Measurements from ENCODE around the gene TFCP2L1.

TFCP2L1 gene

DNA sequence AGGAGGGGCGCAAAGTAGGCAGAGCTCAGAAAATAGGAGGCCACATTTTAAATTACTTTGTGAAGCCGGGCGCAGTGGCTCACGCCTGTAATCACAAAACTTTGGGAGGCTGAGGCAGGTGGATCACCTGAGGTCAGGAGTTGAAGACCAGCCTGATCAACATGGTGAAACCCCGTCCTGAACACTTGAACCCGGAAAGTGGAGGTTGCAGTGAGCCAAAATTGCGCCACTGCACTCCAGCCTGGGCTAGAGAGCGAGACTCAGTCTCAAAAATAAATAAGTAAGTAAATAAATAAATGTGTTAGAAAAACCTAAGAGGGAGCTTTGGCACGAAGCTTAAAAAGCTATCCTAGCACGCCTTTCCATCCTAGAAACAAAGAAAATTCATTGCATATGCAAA is 105.5 kb downstream of the TFCP2L1 start:
- ChIA-PET CTCF (no interaction called here), POLR2A (no interaction called here)
- TF ChIP-seq, protein P1, sequence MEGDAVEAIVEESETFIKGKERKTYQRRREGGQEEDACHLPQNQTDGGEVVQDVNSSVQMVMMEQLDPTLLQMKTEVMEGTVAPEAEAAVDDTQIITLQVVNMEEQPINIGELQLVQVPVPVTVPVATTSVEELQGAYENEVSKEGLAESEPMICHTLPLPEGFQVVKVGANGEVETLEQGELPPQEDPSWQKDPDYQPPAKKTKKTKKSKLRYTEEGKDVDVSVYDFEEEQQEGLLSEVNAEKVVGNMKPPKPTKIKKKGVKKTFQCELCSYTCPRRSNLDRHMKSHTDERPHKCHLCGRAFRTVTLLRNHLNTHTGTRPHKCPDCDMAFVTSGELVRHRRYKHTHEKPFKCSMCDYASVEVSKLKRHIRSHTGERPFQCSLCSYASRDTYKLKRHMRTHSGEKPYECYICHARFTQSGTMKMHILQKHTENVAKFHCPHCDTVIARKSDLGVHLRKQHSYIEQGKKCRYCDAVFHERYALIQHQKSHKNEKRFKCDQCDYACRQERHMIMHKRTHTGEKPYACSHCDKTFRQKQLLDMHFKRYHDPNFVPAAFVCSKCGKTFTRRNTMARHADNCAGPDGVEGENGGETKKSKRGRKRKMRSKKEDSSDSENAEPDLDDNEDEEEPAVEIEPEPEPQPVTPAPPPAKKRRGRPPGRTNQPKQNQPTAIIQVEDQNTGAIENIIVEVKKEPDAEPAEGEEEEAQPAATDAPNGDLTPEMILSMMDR (IDR thresholded peaks at IDR 0.05; ENCODE audit: insufficient read depth, low read length, missing control alignments), result no peak
- no peak for DNase-seq (ENCODE audit: low read depth, low spot score)
- no peak overlapping the region for H3K4me3 ChIP-seq (ENCODE audit: low read depth, low read length)

DNA sequence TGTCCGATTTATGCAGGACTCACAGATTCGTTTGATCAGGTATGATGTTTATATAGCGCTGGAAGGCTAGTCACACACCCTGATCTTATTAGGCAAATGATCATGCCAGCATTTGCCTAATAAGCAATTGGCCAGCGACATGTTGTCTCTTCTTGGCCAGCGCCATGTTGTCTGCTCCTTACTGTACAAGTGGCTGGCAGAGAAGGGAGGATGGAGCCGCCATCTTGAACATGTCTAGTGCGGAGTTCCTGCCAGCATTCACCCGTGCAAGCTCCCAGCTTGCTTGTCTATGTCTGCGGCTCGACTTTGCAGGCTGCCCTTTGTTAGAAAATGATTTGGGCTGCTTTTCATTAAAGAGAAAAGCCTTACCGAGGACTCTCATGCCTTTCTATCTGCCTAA is 106.3 kb downstream of the TFCP2L1 start:
- ChIA-PET POLR2A (no interaction called here), CTCF (no interaction called here)

DNA sequence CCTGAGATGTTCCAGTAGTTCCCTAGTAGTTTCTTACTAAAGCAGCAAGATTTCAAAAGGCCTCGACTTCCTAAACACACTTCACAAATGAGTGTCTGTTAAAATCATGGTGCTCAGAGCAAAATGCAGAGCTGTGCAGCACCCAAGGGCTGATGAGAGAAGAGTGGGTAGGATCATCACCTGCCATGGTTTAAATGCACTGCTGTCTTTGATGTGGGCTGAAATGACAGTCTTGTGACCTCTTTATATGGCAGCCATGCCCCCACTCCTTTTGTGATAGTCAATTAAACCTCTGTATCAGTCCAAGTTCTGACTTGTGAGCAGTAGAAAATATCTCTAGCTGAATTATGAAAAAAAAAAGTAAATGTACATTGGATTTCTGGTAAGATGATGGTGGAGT is 107.1 kb downstream of the TFCP2L1 start:
- TF ChIP-seq, protein P1 (IDR thresholded peaks at IDR 0.05; ENCODE audit: insufficient read depth, low read length, missing control alignments), result no peak
- ChIA-PET CTCF (interaction anchor here (1.3 kb wide), 1 partner anchor 11 kb away, joined by 3 read pairs; no protein-coding TSS in a partner anchor), POLR2A (no interaction called here)
- H3K4me3 ChIP-seq (ENCODE audit: low read depth, low read length), result no peak overlapping the region
- DNase-seq (ENCODE audit: low read depth, low spot score), result no peak

More for the DNA sequence above, 106.3 kb downstream of the TFCP2L1 start:
- no peak for DNase-seq (ENCODE audit: low read depth, low spot score)
- TF ChIP-seq, protein P1 (IDR thresholded peaks at IDR 0.05; ENCODE audit: insufficient read depth, low read length, missing control alignments), result no peak
- no peak overlapping the region for H3K4me3 ChIP-seq (ENCODE audit: low read depth, low read length)

DNA sequence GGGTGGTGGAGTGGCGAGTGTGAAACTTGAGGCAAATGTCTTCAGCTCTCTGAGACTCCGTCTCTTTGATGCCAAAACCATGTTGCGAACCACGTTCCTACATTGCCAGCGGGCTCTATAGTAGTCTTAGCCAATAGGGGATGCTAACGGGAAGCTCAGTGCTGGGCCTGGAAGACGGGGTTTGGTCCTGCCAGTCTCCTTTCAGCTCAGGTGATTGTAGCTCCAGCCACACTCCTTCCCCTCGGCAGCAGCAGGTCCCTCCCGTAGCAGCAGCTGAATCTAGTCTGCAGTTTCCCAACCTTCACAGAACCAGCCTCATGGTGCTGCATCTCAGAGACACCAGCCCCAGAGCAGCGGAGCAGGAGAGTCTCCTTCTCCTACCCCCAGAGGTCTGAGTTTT is 109.7 kb downstream of the TFCP2L1 start:
- H3K4me3 ChIP-seq (ENCODE audit: low read depth, low read length), result no peak overlapping the region
- TF ChIP-seq, protein P1 (IDR thresholded peaks at IDR 0.05; ENCODE audit: insufficient read depth, low read length, missing control alignments), result no peak
- ChIA-PET POLR2A (no interaction called here), CTCF (no interaction called here)
- no peak for DNase-seq (ENCODE audit: low read depth, low spot score)

DNA sequence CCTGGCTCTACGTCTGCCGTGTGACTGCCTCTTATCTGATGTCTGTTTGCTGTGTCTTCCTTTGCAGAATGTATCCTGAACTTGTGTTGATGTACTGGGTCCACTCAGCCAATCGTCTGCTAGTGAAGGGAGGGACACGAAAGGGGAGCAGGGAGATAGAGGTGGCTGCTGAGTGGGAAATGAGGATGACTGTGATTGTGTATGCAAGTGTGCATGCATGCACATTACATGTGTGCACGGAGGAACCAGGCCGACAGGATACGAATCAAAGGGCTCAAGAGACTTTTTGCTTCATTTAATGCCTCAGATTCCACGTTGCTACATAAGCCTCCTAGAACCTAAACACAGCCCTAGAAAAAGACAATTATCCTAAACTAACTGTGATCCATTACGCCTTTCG is 111.2 kb downstream of the TFCP2L1 start:
- TF ChIP-seq, protein P1 (IDR thresholded peaks at IDR 0.05; ENCODE audit: insufficient read depth, low read length, missing control alignments), result no peak
- ChIA-PET CTCF (no interaction called here), POLR2A (no interaction called here)
- no peak overlapping the region for H3K4me3 ChIP-seq (ENCODE audit: low read depth, low read length)
- DNase-seq (ENCODE audit: low read depth, low spot score), result no peak

DNA sequence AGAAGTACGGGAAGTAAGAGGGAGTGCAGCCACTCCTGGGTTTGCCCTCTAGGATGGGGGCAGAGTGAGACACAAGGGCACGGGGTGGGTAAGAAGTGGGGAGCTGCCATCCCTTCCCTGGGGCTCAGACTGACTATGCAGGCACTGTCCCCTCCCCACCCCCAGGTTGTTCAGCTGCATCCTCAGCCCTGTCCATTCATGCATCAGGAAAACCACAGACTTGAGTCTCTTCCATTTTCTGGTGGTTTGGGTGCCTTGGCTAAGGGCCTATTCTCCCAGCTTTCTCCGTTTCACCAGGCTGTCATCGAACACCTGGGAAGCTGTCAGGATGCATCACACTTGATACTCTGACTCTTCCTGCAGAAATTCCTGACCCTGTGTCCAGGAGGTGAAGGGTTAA is 111.9 kb downstream of the TFCP2L1 start:
- TF ChIP-seq, protein P1 (IDR thresholded peaks at IDR 0.05; ENCODE audit: insufficient read depth, low read length, missing control alignments), result no peak
- DNase-seq (ENCODE audit: low read depth, low spot score), result no peak
- POLR2A ChIA-PET, result no interaction called here
- H3K4me3 ChIP-seq (ENCODE audit: low read depth, low read length), result no peak overlapping the region
- CTCF ChIA-PET, result no interaction called here

All from AG04449 (cell line).